Activated naive CD8-positive, alpha-beta T cell (primary cell): Measurements from ENCODE around the gene REXO2.

ENCODE experiments used
- H3K27ac Mint-ChIP-seq: one replicate; pipeline ENCODE4 v1.8.0; 2021; ENCODE audit warnings: mixed read lengths
- H3K27me3 Mint-ChIP-seq: one replicate; pipeline ENCODE4 v1.8.0; 2021; ENCODE audit warnings: mixed read lengths
- H3K36me3 Mint-ChIP-seq: one replicate; pipeline ENCODE4 v1.8.0; 2021; ENCODE audit warnings: mixed read lengths
- H3K4me1 Mint-ChIP-seq: one replicate; pipeline ENCODE4 v1.8.0; 2021; ENCODE audit warnings: low read depth, mixed read lengths
- H3K4me3 Mint-ChIP-seq: one replicate; pipeline ENCODE4 v1.8.0; 2021; ENCODE audit warnings: mild to moderate bottlenecking, mixed read lengths
- H3K9me3 Mint-ChIP-seq: one replicate; pipeline ENCODE4 v1.8.0; 2021; ENCODE audit warnings: low read depth, mixed read lengths

REXO2 gene

GRCh38 chr11:114466742-114467141 is 27.5 kb downstream of the REXO2 start:
- no peak overlapping the region for H3K27ac Mint-ChIP-seq
- H3K27me3 Mint-ChIP-seq: peaks cover 3% of the 10 kb centered on the region
- H3K9me3 Mint-ChIP-seq: peaks cover 8% of the 10 kb centered on the region
- peaks cover 19% of the 10 kb centered on the region for H3K36me3 Mint-ChIP-seq
- no peaks in the 10 kb centered on the region for H3K4me1 Mint-ChIP-seq
- no peak overlapping the region for H3K4me3 Mint-ChIP-seq

GRCh38 chr11:114472661-114473060 is 33.4 kb downstream of the REXO2 start:
- no peak overlapping the region for H3K4me3 Mint-ChIP-seq
- no peaks in the 10 kb centered on the region for H3K4me1 Mint-ChIP-seq

DNA sequence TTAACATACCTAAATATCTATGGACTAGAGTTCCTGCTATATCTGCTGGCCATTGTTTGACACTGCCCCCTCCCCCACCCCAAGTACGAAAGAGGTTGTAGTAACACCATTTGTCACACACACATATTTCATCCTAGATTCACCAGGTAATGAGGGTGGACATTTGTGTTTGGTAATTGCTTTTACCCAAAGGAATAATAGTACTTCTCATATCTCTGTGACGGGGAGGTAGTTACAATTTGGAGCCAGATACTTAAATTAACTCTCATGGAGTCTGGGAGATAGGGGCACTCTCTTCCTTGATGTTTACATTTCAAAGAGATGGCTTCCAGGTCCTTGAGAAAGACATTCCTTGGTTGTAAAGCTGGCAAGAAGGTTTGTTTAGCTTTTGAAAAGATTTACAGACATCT is 38.7 kb downstream of the REXO2 start:
- H3K36me3 Mint-ChIP-seq: peaks cover 10% of the 10 kb centered on the region
- H3K4me3 Mint-ChIP-seq: no peak overlapping the region
- H3K4me1 Mint-ChIP-seq: no peaks in the 10 kb centered on the region
- no peaks in the 10 kb centered on the region for H3K9me3 Mint-ChIP-seq
- H3K27ac Mint-ChIP-seq: no peak overlapping the region
- peaks cover 10% of the 10 kb centered on the region for H3K27me3 Mint-ChIP-seq

More at GRCh38 chr11:114472661-114473060, 33.4 kb downstream of the REXO2 start:
- Mint-ChIP-seq H3K27ac (no peak overlapping the region), H3K36me3 (peaks cover 20% of the 10 kb centered on the region), H3K27me3 (peaks cover 13% of the 10 kb centered on the region), H3K9me3 (no peaks in the 10 kb centered on the region)

- Mint-ChIP-seq H3K4me3 (no peak overlapping the region), H3K36me3 (peaks cover 10% of the 10 kb centered on the region), H3K27me3 (peaks cover 10% of the 10 kb centered on the region), H3K27ac (no peak overlapping the region), H3K4me1 (no peaks in the 10 kb centered on the region), H3K9me3 (no peaks in the 10 kb centered on the region)
Measured at GRCh38 chr11:114478768-114479167, 39.5 kb downstream of the REXO2 start.

GRCh38 chr11:114479331-114479730 is 40.1 kb downstream of the REXO2 start:
- Mint-ChIP-seq H3K36me3 (peaks cover 9% of the 10 kb centered on the region), H3K4me1 (no peaks in the 10 kb centered on the region), H3K27ac (no peak overlapping the region), H3K4me3 (no peak overlapping the region), H3K27me3 (peaks cover 7% of the 10 kb centered on the region), H3K9me3 (no peaks in the 10 kb centered on the region)

- H3K4me1 Mint-ChIP-seq: no peaks in the 10 kb centered on the region
- no peak overlapping the region for H3K27ac Mint-ChIP-seq
- H3K9me3 Mint-ChIP-seq: no peaks in the 10 kb centered on the region
- no peaks in the 10 kb centered on the region for H3K27me3 Mint-ChIP-seq
- H3K4me3 Mint-ChIP-seq: no peak overlapping the region
- no peaks in the 10 kb centered on the region for H3K36me3 Mint-ChIP-seq
Measured at GRCh38 chr11:114482114-114482513, 42.8 kb downstream of the REXO2 start.

DNA sequence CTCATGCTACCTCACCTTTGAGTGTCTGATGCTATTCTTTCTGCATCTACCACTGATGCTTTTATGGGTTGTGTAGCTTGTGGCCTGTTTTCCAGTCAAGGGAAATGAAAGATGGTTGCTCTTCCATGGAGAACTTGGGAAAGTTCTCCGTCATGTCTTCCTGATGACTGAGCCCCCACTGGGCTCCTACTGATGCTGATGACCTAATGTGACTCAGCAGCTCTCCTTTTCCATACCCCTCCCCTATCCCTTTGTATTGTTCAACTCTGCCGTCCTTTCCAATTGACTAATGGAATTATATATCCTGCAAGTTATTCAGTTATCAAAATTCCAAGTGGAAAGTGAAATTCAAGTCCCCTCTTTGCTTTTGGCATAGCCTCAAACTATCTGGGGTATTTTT is 44.7 kb downstream of the REXO2 start:
- Mint-ChIP-seq H3K4me1 (no peaks in the 10 kb centered on the region), H3K27me3 (no peaks in the 10 kb centered on the region), H3K4me3 (no peak overlapping the region), H3K36me3 (peaks cover 5% of the 10 kb centered on the region), H3K9me3 (no peaks in the 10 kb centered on the region), H3K27ac (no peak overlapping the region)

DNA sequence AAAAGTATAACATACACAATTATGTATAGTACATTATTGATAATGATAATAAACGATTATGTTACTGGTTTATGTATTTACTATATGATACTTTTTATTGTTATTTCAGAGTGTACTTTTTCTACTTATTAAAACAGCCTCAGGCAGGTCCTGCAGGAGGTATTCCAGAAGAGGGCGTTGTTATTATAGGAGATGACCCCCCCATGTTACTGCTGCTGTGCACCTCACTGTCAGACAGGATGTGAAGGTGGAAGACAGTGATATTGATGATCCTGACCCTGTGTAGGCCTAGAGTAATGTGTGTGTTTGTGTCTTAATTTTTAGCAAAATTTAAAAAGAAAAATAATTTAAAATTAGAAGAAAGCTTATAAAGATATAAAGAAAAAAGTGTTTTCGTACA is 57.6 kb downstream of the REXO2 start:
- Mint-ChIP-seq H3K36me3 (peaks cover 2% of the 10 kb centered on the region), H3K4me1 (no peaks in the 10 kb centered on the region), H3K27me3 (peaks cover 3% of the 10 kb centered on the region), H3K27ac (no peak overlapping the region), H3K4me3 (no peak overlapping the region), H3K9me3 (peaks cover 6% of the 10 kb centered on the region)

DNA sequence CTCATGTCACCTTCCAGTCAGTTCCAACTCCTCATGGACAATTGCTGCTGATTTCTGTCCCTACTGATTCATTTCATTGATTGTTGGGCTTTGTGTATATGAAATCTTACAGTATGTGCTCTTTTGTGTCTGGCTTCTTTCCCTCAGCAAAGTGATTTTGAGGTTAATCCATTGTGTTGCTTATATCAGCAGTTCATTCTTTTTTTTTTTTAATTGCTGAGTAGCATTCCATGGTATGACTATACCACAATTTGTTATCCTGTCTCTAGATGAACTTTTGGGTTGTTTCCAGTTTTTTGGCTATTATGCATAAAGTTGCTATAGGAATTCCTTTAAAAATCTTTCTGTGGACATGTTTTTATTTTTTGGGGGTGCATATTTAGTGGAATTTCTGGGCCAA is 60.5 kb downstream of the REXO2 start:
- Mint-ChIP-seq H3K4me3 (no peak overlapping the region), H3K36me3 (peaks cover 7% of the 10 kb centered on the region), H3K9me3 (peaks cover under 1% of the 10 kb centered on the region), H3K27me3 (peaks cover 15% of the 10 kb centered on the region), H3K4me1 (no peaks in the 10 kb centered on the region), H3K27ac (no peak overlapping the region)
